Prostate gland (tissue), 2 donors: Measurements from ENCODE around the gene GNB5.

Source experiments
- POLR2A ChIP-seq: fragments of 450-650 bp; IDR thresholded peaks from one replicate; pipeline ENCODE4 v1.6.1; 2016; ENCODE audit warnings: antibody characterized with exemption, mild to moderate bottlenecking
- POLR2AphosphoS5 ChIP-seq: sonication (generic); formaldehyde crosslinking; IDR thresholded peaks from one replicate; pipeline ENCODE4 v1.6.1; 2017; ENCODE audit warnings: antibody characterized with exemption
- TF ChIP-seq, protein P1 (sequence below), 4 experiments: fragments of 200-600 bp in 2 of 4; fragments of 450-650 bp in 2 of 4; sonication (generic) in 2 of 4; IDR thresholded peaks; 1 replicate in 3 of 4; 2 replicates in 1 of 4; pipeline ENCODE4 v1.5.1; 2016 to 2019; ENCODE audit warnings: antibody characterized with exemption in 4 of 4, mild to moderate bottlenecking in 2 of 4, moderate library complexity in 2 of 4

DNA sequence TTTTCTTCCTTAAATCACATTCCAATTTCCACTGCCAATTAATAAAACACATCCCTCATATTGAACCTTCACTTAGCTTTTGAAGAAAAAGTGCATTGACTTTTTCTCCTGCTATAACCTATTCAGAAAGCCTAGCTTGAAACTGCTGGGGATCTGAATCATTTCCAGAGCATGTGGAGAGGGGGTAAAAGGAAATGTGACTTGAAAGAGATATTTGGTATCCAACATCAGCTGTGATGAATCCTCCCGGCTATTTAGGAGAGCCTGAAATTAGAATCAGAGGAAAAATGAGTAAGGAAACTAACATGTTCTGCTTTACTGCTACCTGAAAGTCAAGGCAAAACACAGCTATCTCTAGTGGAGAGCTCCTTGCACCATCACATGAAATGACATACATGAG, 2.6 kb upstream of the GNB5 start:
- TF ChIP-seq, protein P1, sequence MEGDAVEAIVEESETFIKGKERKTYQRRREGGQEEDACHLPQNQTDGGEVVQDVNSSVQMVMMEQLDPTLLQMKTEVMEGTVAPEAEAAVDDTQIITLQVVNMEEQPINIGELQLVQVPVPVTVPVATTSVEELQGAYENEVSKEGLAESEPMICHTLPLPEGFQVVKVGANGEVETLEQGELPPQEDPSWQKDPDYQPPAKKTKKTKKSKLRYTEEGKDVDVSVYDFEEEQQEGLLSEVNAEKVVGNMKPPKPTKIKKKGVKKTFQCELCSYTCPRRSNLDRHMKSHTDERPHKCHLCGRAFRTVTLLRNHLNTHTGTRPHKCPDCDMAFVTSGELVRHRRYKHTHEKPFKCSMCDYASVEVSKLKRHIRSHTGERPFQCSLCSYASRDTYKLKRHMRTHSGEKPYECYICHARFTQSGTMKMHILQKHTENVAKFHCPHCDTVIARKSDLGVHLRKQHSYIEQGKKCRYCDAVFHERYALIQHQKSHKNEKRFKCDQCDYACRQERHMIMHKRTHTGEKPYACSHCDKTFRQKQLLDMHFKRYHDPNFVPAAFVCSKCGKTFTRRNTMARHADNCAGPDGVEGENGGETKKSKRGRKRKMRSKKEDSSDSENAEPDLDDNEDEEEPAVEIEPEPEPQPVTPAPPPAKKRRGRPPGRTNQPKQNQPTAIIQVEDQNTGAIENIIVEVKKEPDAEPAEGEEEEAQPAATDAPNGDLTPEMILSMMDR (IDR thresholded peaks at IDR 0.05) = no peak
- TF ChIP-seq POLR2A (no peak), POLR2AphosphoS5 (no peak)
